ENCODE results near the gene JAM3.

JAM3 gene

DNA sequence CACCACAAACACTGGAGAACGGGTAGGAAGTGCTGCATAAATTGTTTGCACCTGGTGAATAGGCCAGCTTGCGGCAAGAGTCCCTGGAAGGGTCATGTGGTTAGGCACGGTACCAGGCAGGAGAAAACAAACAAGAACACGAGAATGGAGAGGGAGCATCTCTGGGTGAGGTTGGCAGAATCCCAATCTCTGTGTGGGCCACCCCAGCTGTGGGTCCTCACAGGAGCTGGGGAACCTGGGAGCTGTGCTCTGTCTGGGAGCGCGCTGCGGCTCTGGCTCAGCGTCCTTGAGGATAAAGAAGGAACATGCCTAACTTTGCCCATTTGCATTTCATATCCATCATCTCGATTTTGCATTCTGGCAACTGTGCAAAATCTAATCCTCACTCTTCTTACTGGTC, 46.1 kb upstream of the JAM3 start:
- Histone ChIP-seq H3K27ac (replicated peaks) (no peak overlapping the region), H3K27me3 (ENCODE audit: insufficient read depth, poor library complexity, severe bottlenecking) (no peaks in the 10 kb centered on the region), H3K4me3 (replicated peaks; ENCODE audit: insufficient read depth, low read length) (no peak overlapping the region)
- no peak for DNase-seq (ENCODE audit: low read depth in 1 of 2, low spot score in 1 of 2)
- TF ChIP-seq GABPA (IDR thresholded peaks at IDR 0.05; ENCODE audit: low read depth), result no peak
- TF ChIP-seq POLR2AphosphoS5 (IDR thresholded peaks at IDR 0.05; ENCODE audit: low read depth), result no peak
- TF ChIP-seq SPI1 (IDR thresholded peaks at IDR 0.05; ENCODE audit: borderline replicate concordance, low read depth), result no peak
- TF ChIP-seq, protein P1, sequence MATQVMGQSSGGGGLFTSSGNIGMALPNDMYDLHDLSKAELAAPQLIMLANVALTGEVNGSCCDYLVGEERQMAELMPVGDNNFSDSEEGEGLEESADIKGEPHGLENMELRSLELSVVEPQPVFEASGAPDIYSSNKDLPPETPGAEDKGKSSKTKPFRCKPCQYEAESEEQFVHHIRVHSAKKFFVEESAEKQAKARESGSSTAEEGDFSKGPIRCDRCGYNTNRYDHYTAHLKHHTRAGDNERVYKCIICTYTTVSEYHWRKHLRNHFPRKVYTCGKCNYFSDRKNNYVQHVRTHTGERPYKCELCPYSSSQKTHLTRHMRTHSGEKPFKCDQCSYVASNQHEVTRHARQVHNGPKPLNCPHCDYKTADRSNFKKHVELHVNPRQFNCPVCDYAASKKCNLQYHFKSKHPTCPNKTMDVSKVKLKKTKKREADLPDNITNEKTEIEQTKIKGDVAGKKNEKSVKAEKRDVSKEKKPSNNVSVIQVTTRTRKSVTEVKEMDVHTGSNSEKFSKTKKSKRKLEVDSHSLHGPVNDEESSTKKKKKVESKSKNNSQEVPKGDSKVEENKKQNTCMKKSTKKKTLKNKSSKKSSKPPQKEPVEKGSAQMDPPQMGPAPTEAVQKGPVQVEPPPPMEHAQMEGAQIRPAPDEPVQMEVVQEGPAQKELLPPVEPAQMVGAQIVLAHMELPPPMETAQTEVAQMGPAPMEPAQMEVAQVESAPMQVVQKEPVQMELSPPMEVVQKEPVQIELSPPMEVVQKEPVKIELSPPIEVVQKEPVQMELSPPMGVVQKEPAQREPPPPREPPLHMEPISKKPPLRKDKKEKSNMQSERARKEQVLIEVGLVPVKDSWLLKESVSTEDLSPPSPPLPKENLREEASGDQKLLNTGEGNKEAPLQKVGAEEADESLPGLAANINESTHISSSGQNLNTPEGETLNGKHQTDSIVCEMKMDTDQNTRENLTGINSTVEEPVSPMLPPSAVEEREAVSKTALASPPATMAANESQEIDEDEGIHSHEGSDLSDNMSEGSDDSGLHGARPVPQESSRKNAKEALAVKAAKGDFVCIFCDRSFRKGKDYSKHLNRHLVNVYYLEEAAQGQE (IDR thresholded peaks at IDR 0.05; ENCODE audit: insufficient replicate concordance, low read depth), result no peak
- TF ChIP-seq CTCF (IDR thresholded peaks at IDR 0.05; ENCODE audit: insufficient read depth, low read length), result no peak

- H3K4me3 ChIP-seq (replicated peaks; ENCODE audit: insufficient read depth, low read length), result no peak overlapping the region
- TF ChIP-seq POLR2AphosphoS5 (IDR thresholded peaks at IDR 0.05; ENCODE audit: low read depth), result no peak
- TF ChIP-seq, protein P1 (IDR thresholded peaks at IDR 0.05; ENCODE audit: insufficient replicate concordance, low read depth), result no peak
- no peak for TF ChIP-seq SPI1 (IDR thresholded peaks at IDR 0.05; ENCODE audit: borderline replicate concordance, low read depth)
- no peak for TF ChIP-seq GABPA (IDR thresholded peaks at IDR 0.05; ENCODE audit: low read depth)
- TF ChIP-seq CTCF (IDR thresholded peaks at IDR 0.05; ENCODE audit: insufficient read depth, low read length), result no peak
- H3K27ac ChIP-seq (replicated peaks), result no peak overlapping the region
- H3K27me3 ChIP-seq (ENCODE audit: insufficient read depth, poor library complexity, severe bottlenecking), result no peaks in the 10 kb centered on the region
- no peak for DNase-seq (ENCODE audit: low read depth in 1 of 2, low spot score in 1 of 2)
Measured at GRCh38 chr11:134024420-134025081, 44.3 kb upstream of the JAM3 start.

GRCh38 chr11:134025082-134025429, 43.8 kb upstream of the JAM3 start:
- no peak for TF ChIP-seq POLR2AphosphoS5 (IDR thresholded peaks at IDR 0.05; ENCODE audit: low read depth)
- TF ChIP-seq, protein P1 (IDR thresholded peaks at IDR 0.05; ENCODE audit: insufficient replicate concordance, low read depth), result no peak
- TF ChIP-seq CTCF (IDR thresholded peaks at IDR 0.05; ENCODE audit: insufficient read depth, low read length), result no peak
- TF ChIP-seq SPI1 (IDR thresholded peaks at IDR 0.05; ENCODE audit: borderline replicate concordance, low read depth), result no peak
- TF ChIP-seq GABPA (IDR thresholded peaks at IDR 0.05; ENCODE audit: low read depth), result no peak
- Histone ChIP-seq H3K27me3 (ENCODE audit: insufficient read depth, poor library complexity, severe bottlenecking) (no peaks in the 10 kb centered on the region), H3K27ac (replicated peaks) (no peak overlapping the region), H3K4me3 (replicated peaks; ENCODE audit: insufficient read depth, low read length) (no peak overlapping the region)
- no peak for DNase-seq (ENCODE audit: low read depth in 1 of 2, low spot score in 1 of 2)
